GM18507 (cell line): ENCODE data around the gene POTEH.
"Not testable (repeated sequence)": the region's sequence is repeated elsewhere in the genome, so short reads cannot be mapped to it uniquely, and the experiment has no call there.

ENCODE experiments used
- DNase-seq: peaks from one replicate; pipeline ENCODE4 v3.0.0; 2011; ENCODE audit warnings: low read depth; ENCODE audit not compliant: insufficient read length; ENCODE audit errors: extremely low spot score
- FAIRE-seq: peaks from 2 replicates; lab custom pipeline; 2011; peaks lifted over from hg19 to GRCh38; lab: Jason Lieb, UNC

POTEH gene

DNA sequence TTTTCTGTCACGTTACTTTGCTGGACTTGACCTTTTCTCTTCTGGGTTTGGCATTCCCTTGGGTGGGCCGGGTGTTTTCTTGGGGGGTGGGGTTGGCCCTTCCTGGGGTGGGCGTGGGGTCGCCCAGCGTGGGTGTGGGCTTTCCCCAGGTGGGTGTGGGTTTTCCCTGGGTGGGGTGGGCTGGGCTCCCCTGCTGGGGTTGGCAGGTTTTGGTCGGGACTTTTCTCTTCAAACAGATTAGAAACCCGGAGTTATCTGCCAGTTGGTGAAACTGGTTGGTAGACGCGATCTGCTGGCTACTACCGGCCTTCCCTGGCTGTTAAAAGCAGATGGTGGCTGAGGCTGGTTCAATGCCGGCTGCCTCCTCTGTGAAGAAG lies at the start of gene POTEH:
TSS of gene POTEH (plus strand) at position 278 of the 377 bp plus-strand sequence. CDS start at position 330, 52 bp downstream.
- FAIRE-seq: not testable (repeated sequence)

DNA sequence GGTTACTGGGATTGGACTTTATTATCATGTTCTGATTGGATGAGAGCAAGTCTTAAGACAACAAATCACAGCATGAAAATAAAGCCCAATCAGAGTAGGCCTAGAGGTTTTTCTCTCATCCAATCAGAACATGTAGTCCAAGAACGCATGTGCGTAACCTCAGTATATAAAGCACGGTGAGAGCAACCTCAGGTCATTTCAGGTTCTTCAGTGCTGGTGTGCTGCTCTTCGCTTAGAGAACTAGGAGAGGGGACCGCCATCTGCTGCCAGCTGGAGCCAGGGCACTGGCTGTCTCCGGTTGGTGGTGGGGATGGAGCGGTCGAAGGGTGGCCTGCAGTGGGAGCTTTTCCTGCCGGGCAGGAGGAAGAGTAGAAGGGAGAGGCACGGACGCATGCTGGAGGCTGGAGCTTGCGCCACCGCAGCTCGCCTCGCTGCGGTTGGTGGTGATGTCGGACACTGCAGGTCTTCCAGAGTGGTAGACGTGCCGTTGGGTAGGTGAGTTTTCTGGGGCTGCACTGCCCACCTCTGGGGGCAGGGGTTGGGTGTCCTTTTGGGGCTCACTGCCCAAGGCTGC lies 47.5 kb upstream of the POTEH start:
- not testable (repeated sequence) for DNase-seq

More for the DNA sequence above, at the start of gene POTEH:
- DNase-seq: not testable (repeated sequence)

DNA sequence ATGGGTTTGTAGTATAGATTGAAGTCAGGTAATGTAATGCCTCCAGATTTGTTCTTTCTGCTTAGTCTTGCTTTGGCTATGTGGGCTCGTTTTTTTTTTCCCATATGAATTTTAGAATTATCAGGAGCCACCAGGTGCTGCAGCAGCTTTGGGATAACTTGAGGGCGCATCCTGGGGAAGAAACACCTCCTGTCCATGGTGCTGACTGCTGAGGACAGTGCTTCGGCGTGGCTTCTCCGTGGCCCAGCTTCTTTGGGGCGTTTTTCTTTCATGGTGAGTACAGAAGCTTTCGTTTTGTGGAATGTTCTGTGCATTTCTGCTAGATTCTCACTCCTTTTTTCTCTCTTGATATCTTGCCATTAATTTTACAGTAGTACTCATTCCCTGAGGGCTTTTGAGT lies 37.9 kb upstream of the POTEH start:
- not testable (repeated sequence) for DNase-seq, FAIRE-seq

More for the DNA sequence above, 47.5 kb upstream of the POTEH start:
- not testable (repeated sequence) for FAIRE-seq

DNA sequence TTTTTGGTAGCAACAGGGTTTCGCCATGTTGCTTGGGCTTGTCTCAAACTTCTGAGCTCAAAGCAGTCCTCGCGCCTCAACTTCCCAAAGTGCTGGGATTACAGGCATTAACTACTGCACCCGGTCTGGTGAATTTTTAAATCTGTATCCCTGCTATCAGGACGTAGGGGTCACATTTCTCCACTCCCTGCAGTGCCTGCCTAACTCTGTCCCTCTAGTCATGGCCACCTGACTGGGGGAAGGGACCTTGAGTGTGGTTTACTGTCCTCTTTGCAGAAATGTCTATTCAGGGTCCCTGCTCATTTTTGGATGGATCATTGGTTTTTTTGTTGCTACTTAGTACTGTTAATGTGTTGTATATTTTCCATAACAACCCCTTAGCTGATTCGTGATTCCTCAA lies 37.1 kb upstream of the POTEH start:
- not testable (repeated sequence) for DNase-seq, FAIRE-seq

DNA sequence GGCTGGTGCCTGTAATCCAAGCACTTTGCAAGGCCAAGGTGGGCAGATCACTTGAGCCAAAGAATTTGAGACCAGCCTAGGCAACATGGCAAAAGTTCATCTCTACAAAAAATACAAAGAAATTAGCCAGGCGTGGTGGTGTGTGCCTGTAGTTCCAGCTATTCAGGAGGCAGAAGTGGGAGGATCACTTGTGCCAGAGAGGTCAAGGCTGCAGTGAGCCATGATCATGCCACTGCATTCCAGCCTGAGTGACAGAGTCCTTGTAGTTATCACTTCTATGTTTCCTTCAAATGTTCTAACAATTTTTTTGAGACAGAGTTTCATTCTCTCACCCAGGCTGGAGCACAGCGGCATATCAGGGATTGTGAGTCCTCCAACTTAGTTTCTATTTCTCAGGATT lies 36.6 kb upstream of the POTEH start:
- FAIRE-seq, DNase-seq: not testable (repeated sequence)

DNA sequence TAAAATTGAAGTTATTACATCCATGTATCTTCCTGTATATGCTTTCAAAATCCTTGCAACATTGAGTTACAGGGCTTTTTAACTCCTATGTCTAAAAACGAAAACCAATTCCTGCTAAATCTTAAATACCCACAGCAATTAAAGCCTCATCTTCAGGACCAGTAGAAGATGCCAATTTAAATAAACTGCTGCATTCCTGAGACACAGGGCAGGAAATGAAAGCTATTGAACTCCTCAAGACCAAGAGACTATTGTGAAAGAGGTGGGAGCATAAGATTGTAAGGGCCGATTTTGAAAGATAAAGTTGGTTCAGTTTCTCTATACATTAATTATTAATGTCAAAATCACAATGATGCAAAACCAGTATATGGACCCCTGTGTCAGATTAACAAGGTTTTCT lies 28.7 kb upstream of the POTEH start:
- FAIRE-seq, DNase-seq: not testable (repeated sequence)

DNA sequence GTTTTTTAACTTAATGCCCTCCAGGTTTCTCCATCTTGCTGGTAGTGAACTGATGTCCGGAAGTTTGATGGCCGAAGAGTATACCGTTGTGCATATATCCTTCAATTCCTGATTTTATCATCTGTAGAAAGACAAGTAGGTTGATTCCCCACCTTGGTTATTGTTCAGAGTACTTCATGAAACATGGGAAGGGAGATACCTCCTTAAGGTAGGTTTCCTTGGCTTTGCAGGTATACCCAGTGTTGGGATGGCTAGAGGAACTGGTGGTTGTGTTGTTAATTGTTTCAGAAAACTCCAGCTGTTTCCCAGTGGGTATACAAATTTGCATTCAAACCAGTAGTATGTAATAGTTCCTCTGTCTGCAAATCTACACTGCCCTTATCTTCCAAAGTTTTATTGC lies 25.1 kb upstream of the POTEH start:
- not testable (repeated sequence) for FAIRE-seq, DNase-seq

DNA sequence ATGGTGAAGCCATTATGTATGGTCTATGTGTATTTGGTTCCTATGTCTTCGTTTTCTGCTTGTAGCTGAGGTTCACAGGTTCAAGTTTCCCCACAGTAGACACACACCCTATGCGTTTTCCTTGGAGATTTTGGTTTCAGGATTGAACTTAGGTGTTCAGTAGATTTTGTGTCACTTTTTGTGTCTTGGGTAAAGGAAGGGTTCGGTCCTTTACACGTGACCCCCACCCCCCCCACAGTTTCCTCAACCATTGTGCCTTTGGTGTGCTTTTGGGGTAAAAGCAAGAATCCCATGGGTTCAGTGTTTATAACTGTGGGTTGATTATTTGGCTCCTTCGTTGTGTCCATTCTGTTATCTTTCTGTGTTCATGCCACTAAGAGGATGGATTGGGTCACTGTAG lies 24.3 kb upstream of the POTEH start:
- not testable (repeated sequence) for FAIRE-seq

DNA sequence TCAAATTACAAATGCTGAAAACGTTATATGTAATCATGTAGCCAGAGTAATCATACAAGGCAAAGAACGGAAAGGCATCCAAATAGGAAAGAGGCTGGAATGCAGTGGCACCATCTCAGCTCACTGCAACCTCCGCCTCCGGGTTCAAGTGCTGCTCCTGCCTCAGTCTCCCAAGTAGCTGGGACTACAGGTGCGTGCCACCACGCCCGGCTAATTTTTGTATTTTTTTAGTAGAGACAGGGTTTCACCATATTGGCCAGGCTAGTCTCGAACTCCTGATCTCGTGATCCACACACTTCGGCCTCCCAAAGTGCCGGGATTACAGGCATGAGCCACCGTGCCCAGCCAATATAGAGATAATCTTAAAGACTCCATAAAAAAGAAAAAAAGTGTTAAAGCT lies 20.4 kb upstream of the POTEH start:
- DNase-seq, FAIRE-seq: not testable (repeated sequence)

More for the DNA sequence above, 24.3 kb upstream of the POTEH start:
- not testable (repeated sequence) for DNase-seq

DNA sequence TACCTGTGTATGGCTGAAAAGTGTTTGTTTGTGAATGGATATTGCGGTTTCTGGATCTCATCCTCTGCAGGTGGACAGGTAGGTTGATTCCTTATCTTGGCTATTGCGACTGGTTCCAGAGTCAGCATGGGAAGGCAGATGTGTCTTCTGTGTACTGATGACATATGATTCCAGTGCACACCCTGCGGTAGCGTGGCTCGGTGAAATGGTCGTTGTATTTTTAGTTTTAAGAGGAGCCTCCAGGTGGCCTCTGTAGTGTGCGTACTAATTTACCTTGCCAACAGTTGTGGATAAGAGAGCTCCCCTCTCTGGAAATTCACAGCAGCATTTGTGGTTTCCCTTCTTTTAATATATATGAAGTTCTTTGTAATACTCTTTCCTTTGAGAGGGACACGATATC lies 10.1 kb upstream of the POTEH start:
- FAIRE-seq, DNase-seq: not testable (repeated sequence)

DNA sequence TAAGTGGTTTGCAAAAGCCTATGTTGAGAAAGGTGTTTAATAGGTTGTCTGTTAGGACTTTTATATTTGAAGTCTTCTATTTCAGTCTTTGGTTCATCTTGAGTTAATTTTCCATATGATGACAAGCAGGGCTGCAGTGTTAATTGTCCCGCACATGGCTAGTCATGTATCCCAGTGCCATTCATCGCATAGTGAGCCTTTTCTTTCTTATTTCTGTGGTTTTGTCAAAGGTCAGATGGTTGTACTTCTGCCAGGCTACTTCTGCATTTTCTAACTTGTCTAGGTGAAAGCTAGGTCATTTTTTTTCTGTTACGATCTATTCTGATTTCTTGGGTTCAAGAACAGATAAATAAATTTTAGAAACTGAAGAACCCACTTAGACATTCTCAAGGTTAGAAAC lies 5.7 kb upstream of the POTEH start:
- not testable (repeated sequence) for DNase-seq, FAIRE-seq

DNA sequence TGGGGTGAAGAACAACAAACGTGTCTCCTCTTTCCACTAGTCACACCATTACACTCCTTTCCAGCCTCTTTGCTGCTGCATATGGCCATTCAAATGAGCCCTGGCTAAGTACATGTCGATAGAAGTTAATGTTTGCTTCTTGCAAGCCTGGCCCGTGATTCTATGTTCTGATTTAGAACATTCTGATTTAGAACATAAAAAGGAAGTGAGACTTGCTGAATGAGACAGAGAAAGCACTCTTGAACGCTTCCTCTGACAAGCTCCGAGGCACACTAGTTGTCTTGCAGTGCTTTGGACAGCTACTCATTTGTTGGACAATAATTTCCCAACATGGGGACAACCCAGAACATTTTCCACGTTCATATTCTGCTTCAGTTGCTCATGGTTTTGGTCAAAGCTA lies 5.1 kb upstream of the POTEH start:
- DNase-seq, FAIRE-seq: not testable (repeated sequence)

DNA sequence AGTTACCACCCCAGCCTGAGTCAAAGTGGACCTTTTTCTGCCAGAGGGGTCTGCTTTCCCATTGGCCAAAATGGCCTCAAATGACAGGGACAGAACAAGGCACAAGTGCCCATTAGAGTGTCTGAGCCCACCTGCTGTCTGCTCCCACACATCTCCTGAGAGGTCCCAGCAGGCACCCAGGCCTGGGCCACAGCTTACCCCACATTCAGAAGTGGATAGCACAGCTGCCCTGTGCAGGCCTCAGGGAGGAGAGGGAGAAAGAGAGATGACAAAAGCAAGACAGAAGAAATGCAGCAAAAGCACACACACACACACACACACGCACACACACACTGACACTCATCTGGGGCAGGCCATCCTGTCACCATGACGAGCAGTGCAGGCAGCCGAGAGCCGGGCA lies 4.2 kb upstream of the POTEH start:
- not testable (repeated sequence) for DNase-seq, FAIRE-seq

DNA sequence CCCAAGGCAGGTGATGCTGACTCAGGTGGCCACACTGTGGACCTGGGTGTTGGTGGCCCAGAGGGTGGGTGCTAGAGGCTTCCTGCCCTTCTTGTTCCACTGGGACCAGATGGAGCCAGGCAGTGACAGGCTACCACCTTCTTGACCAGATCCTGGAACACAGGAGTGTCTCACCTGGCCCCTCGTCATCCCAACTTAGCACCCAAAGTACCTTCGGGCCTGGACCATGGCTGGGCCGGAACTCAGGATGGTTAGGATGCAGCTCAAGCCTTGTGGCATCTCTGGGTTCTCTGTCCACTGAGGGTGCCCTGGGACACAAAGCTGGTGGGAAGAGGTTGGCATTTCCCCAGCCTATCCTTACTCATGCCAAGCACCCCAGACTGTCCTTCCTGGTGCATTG lies 2.7 kb upstream of the POTEH start:
- FAIRE-seq, DNase-seq: not testable (repeated sequence)

DNA sequence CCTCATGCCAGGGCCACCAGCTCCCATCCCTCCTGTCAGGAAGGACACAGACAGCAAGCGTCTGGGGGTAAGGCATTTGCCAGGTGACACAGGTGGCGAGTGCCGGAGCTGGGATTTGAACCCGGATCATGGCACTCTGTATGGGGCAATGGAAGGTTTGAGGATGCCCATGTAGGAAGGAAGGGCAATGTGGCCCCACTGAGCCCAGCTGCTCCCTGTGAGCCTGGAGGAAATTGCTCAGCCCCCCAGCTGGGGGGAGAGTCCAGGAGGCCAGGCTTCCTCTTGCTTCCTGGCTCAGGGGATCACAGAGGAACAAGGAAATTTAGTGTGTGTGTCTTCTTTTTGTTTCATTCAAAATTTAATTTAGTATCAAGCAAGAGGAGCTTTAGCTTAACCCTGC lies 2.1 kb upstream of the POTEH start:
- not testable (repeated sequence) for FAIRE-seq, DNase-seq

DNA sequence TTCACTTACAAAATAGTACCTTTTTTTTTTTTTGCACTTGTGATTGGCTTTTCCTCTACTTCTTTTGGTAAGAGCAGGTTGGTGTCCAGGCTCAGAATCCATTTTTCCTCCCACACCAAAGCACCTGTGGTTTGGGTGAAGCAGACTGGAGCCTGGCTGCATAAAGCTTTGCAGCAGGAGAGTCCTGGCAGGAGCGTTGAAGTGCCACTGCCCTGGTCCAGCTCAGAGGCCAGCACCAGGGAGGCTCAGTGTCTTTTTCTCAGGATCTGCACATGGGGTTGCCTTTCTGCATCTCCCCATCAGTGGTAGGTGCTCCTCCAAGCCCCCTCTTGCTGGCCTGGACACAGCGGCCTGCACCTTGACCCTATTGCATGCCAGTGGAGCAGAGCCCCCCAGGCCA lies 1.7 kb upstream of the POTEH start:
- FAIRE-seq, DNase-seq: not testable (repeated sequence)

DNA sequence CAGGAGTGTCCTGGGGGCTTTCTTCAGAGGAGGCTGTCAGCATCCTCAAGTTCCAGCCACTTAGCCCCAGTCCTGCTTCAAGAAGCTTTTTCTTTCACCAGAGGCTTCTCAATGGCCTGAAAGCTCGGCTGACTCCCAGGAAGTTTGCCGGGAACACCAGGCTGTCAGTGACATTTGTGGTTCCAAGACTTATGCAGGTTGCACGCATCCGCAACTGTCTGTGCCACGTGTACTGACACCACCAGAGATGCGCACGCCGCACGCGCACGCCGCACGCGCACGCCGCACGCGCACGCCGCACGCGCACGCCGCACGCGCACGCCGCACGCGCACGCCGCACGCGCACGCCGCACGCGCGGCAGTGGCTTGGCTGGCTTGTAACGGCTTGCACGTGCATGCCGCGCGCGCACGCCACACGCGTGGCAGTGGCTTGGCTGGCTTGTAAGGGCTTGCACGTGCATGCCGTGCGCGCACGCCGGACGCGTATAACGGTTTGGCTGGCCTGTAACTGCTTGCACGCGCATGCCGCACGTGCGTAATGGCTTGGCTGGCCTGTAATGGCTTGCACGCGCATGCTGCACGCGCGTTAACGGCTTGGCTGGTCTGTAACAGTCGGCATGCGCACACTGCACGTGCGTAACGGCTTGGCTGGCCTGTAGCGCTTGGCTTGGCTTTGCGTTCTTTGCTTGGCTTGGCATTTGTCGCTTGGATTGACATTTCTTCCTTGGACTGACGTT lies 646 bp upstream of the POTEH start:
- not testable (repeated sequence) for FAIRE-seq, DNase-seq

DNA sequence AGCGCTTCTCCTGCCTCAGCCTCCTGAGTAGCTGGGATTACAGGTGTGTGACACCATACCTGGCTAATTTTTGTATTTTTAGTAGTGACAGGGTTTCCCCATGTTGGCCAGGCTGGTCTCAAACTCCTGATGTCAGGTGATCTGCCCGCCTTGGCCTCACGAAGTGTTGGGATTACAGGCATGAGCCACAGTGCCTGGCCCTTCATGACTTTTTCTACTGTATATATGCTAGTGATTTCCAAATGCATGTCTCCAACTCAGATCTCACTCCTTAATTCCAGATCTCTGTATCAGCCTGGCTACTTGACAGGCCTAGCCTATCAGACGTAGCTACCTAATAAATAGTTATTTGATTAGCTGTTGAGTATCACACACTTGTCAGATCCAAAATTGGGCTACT lies 23.8 kb downstream of the POTEH start:
- DNase-seq, FAIRE-seq: not testable (repeated sequence)

DNA sequence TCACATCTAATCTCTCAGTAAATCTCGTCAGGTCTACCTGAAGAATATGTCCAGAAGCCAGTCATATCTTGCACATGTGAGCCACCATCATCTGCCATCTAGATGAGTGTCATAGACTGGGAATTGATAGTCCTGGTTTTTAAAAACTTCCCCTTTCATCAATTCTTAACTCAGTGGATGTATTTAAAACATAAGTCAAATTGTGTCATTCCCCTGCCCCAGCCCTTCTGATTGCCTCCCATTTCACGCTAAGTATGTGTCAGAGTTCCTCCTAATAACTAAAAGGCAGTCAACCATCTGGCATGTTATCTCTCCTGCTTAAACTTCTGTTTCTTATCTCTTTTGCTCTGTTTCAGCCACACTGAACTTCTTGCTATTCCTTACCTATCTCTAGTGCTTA lies 24.3 kb downstream of the POTEH start:
- FAIRE-seq, DNase-seq: not testable (repeated sequence)

DNA sequence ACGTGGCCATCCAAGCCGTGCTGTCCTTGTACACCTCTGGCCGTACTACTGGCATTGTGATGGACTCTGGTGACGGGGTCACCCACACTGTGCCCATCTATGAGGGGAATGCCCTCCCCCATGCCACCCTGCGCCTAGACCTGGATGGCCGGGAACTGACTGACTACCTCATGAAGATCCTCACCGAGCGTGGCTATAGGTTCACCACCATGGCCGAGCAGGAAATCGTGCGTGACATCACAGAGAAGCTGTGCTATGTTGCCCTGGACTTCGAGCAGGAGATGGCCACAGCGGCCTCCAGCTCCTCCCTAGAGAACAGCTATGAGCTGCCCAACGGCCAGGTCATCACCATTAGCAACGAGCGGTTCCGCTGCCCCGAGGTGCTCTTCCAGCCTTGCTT lies 32.1 kb downstream of the POTEH start:
- not testable (repeated sequence) for FAIRE-seq, DNase-seq
